HCT116 (cell line): ENCODE measurements around the gene HABP2. TPM values are rescaled to one million over a fixed set of nuclear protein-coding genes. Genes with fewer than 3 reads are reported as not detected.

Experiments used
- ATAC-seq: fragments of 200-7000 bp; cut with Tn5 transposase; 2 replicates; pipeline ENCODE4 v1.9.1; 2020; ENCODE audit warnings: mild to moderate bottlenecking, moderate library complexity
- BruUV-seq: library from RNA; stranded (reverse); fragments of 400-500 nt; replicated peaks from 2 replicates; lab custom pipeline; 2021; lab: Mats Ljungman, UMichigan
- CTCF ChIA-PET: fragments of 300-600 bp; sonication (Branson Sonifier 250); formaldehyde crosslinking; loops from one replicate; lab custom pipeline; 2021; ENCODE audit warnings: antibody characterized with exemption; lab: Charles Lee
- POLR2A ChIA-PET: fragments of 300-600, 350-600 bp; sonication (Branson Sonifier 250); formaldehyde crosslinking; loops from one replicate; lab custom pipeline; 2021; ENCODE audit warnings: antibody characterized with exemption; lab: Charles Lee
- RAD21 ChIA-PET, 2 experiments: fragments of 300-600 bp; sonication (Branson Sonifier 250); formaldehyde crosslinking; loops; one replicate each; lab custom pipeline; 2023; ENCODE audit warnings: low total read pairs in 2 of 2; ENCODE audit not compliant: uncharacterized antibody in 2 of 2, unreplicated experiment in 2 of 2, low non-redundant PET in 1 of 2; lab: Charles Lee
- DNase-seq: peaks from one replicate; pipeline ENCODE4 v3.0.0-alpha.2; 2010; ENCODE audit warnings: low read depth, low spot score
- H2AFZ ChIP-seq: fragments of 200-600 bp; shearing (Covaris generic), sonication (generic); 2 replicates; pipeline ENCODE4 v1.6.1; 2017; ENCODE audit warnings: low read depth, mixed run types, mixed read lengths, antibody characterized with exemption, low read length; ENCODE audit not compliant: poor library complexity, severe bottlenecking
- H3K27ac ChIP-seq: 2 replicates; pipeline ENCODE4 v1.5.1; 2012; ENCODE audit warnings: low read depth, low read length
- H3K27me3 ChIP-seq: fragments of 200-600 bp; sonication (generic); 2 replicates; pipeline ENCODE4 v1.6.1; 2016; ENCODE audit warnings: mixed run types, low read length, mixed read lengths; ENCODE audit not compliant: insufficient read depth
- H3K36me3 ChIP-seq, 2 experiments: fragments of 200-500 bp in 1 of 2; fragments of 200-600 bp in 1 of 2; sonication (Bioruptor generic) in 1 of 2; sonication (generic) in 1 of 2; 2 replicates each; pipeline versions ENCODE4 v1.5.1 to v1.6.1; 2014 to 2016; ENCODE audit warnings: low read length in 2 of 2, inconsistent platforms in 1 of 2, mixed read lengths in 1 of 2, mixed run types in 1 of 2; ENCODE audit not compliant: insufficient read depth in 2 of 2, control insufficient read depth in 1 of 2
- H3K4me1 ChIP-seq, 2 experiments: fragments of 200-600 bp in 1 of 2; sonication (generic) in 1 of 2; 2 replicates each; pipeline versions ENCODE4 v1.5.1 to v1.6.1; 2012 to 2017; ENCODE audit warnings: low read length in 2 of 2, inconsistent platforms in 1 of 2, mild to moderate bottlenecking in 1 of 2, mixed read lengths in 1 of 2, mixed run types in 1 of 2, moderate library complexity in 1 of 2; ENCODE audit not compliant: insufficient read depth in 2 of 2, control insufficient read depth in 1 of 2
- H3K4me2 ChIP-seq: fragments of 200-600 bp; sonication (generic); 2 replicates; pipeline ENCODE4 v1.6.1; 2017; ENCODE audit warnings: mixed run types, low read length, mixed read lengths
- H3K4me3 ChIP-seq, 2 experiments: fragments of 200-600 bp in 1 of 2; sonication (generic) in 1 of 2; replicated peaks in 1 of 2; 2 replicates each; pipeline ENCODE4 v1.5.1; 2011 to 2016; ENCODE audit warnings: low read length in 2 of 2, control low read depth in 1 of 2, low read depth in 1 of 2, mild to moderate bottlenecking in 1 of 2, mixed read lengths in 1 of 2, mixed run types in 1 of 2
- H3K79me2 ChIP-seq: fragments of 200-600 bp; sonication (generic); 2 replicates; pipeline ENCODE4 v1.6.1; 2017; ENCODE audit warnings: mild to moderate bottlenecking, mixed run types, low read length, moderate library complexity, mixed read lengths; ENCODE audit not compliant: insufficient read depth
- H3K9ac ChIP-seq: fragments of 200-600 bp; sonication (generic); 2 replicates; pipeline ENCODE4 v1.6.1; 2016; ENCODE audit warnings: low read length, mixed read lengths
- H3K9me2 ChIP-seq: fragments of 200-600 bp; sonication (generic), shearing (Covaris generic); 2 replicates; pipeline ENCODE4 v1.6.1; 2017; ENCODE audit warnings: mixed run types, mild to moderate bottlenecking, moderate library complexity; ENCODE audit not compliant: insufficient read depth
- H3K9me3 ChIP-seq, 2 experiments: fragments of 200-500 bp in 1 of 2; fragments of 200-600 bp in 1 of 2; sonication (Bioruptor generic) in 1 of 2; sonication (generic) in 1 of 2; 2 replicates each; pipeline ENCODE4 v1.6.1; 2014 to 2017; ENCODE audit warnings: low read length in 2 of 2, mixed read lengths in 2 of 2, inconsistent platforms in 1 of 2, low read depth in 1 of 2, mild to moderate bottlenecking in 1 of 2, mixed run types in 1 of 2, moderate library complexity in 1 of 2; ENCODE audit not compliant: control insufficient read depth in 1 of 2, insufficient read depth in 1 of 2
- H4K20me1 ChIP-seq: fragments of 200-600 bp; sonication (generic), shearing (Covaris generic); 2 replicates; pipeline ENCODE4 v1.6.1; 2017; ENCODE audit warnings: mixed run types, mild to moderate bottlenecking, moderate library complexity; ENCODE audit not compliant: insufficient read depth
- CBX3 ChIP-seq: IDR thresholded peaks from 2 replicates; pipeline ENCODE4 v1.6.1; 2012; ENCODE audit warnings: low read depth
- CEBPB ChIP-seq: IDR thresholded peaks from 2 replicates; pipeline ENCODE4 v1.6.1; 2012; ENCODE audit warnings: low read depth
- EGR1 ChIP-seq: IDR thresholded peaks from 2 replicates; pipeline ENCODE4 v1.6.1; 2012; ENCODE audit warnings: low read depth
- ELF1 ChIP-seq: IDR thresholded peaks from 2 replicates; pipeline ENCODE4 v1.6.1; 2012; ENCODE audit warnings: low read depth, borderline replicate concordance
- EZH2 ChIP-seq: fragments of 200-600 bp; sonication (generic); IDR thresholded peaks from 2 replicates; pipeline ENCODE4 v1.6.1; 2017; ENCODE audit warnings: antibody characterized with exemption, mixed run types
- EZH2phosphoT487 ChIP-seq: fragments of 200-600 bp; IDR thresholded peaks from 2 replicates; pipeline ENCODE4 v1.6.1; 2018; ENCODE audit warnings: antibody characterized with exemption, borderline replicate concordance
- JUND ChIP-seq: IDR thresholded peaks from 2 replicates; pipeline ENCODE4 v1.6.1; 2012
- MAX ChIP-seq: IDR thresholded peaks from 2 replicates; pipeline ENCODE4 v1.6.1; 2012
- POLR2AphosphoS5 ChIP-seq: IDR thresholded peaks from 2 replicates; pipeline ENCODE4 v1.6.1; 2011; ENCODE audit warnings: mild to moderate bottlenecking, low read depth, low read length, moderate library complexity
- SIN3A ChIP-seq: IDR thresholded peaks from 2 replicates; pipeline ENCODE4 v1.6.1; 2012; ENCODE audit warnings: low read depth
- SP1 ChIP-seq: IDR thresholded peaks from 2 replicates; pipeline ENCODE4 v1.6.1; 2012; ENCODE audit warnings: low read depth
- SRF ChIP-seq: IDR thresholded peaks from 2 replicates; pipeline ENCODE4 v1.6.1; 2012; ENCODE audit warnings: low read depth
- TCF7L2 ChIP-seq: IDR thresholded peaks from 2 replicates; pipeline ENCODE4 v1.7.0; 2011; ENCODE audit warnings: borderline replicate concordance, inconsistent platforms; ENCODE audit not compliant: insufficient read depth, insufficient read length; ENCODE audit errors: extremely low read depth
- YY1 ChIP-seq: IDR thresholded peaks from 2 replicates; pipeline ENCODE4 v1.6.1; 2011; ENCODE audit warnings: low read length, low read depth, moderate library complexity, mild to moderate bottlenecking; ENCODE audit not compliant: insufficient replicate concordance; ENCODE audit errors: extremely low read depth
- ZFX ChIP-seq: fragments of 450-650 bp; IDR thresholded peaks from 2 replicates; pipeline ENCODE4 v1.6.1; 2017
- ZNF274 ChIP-seq: fragments of 200-500 bp; sonication (Bioruptor generic); IDR thresholded peaks from 2 replicates; pipeline ENCODE4 v1.6.1; 2014; ENCODE audit warnings: mild to moderate bottlenecking, low read depth, low read length, inconsistent platforms
- intact Hi-C: fragments of 100-400 bp; cut with micrococcal nuclease; formaldehyde crosslinking; loops from 2 replicates; pipeline ENCODE4 v1.10.0; 2022
- total RNA-seq: library from RNA; stranded (reverse); gene quantifications from one replicate; pipeline ENCODE4 v1.2.1, GENCODE V29; 2021; ENCODE audit not compliant: unreplicated experiment
- TF ChIP-seq, protein P1 (sequence below): IDR thresholded peaks from 2 replicates; pipeline ENCODE4 v1.6.1; 2011; ENCODE audit warnings: mild to moderate bottlenecking, low read length, moderate library complexity; ENCODE audit not compliant: insufficient replicate concordance; ENCODE audit errors: extremely low read depth
- TF ChIP-seq, protein P2 (sequence below), 3 experiments: fragments of 200-600 bp in 1 of 3; sonication (generic) in 1 of 3; IDR thresholded peaks in 2 of 3; conservative IDR thresholded peaks in 1 of 3; 2 replicates each; pipeline ENCODE4 v1.5.1; 2012 to 2017; ENCODE audit warnings: low read depth in 2 of 3, low read length in 2 of 3, antibody characterized with exemption in 1 of 3, borderline replicate concordance in 1 of 3, control low read depth in 1 of 3, mild to moderate bottlenecking in 1 of 3, mixed read lengths in 1 of 3, mixed run types in 1 of 3, moderate library complexity in 1 of 3; ENCODE audit not compliant: insufficient read depth in 1 of 3
- TF ChIP-seq, protein P3 (sequence below): IDR thresholded peaks from 2 replicates; pipeline ENCODE4 v1.6.1; 2012
- TF ChIP-seq, protein P4 (sequence below): IDR thresholded peaks from 2 replicates; pipeline ENCODE4 v1.6.1; 2012; ENCODE audit warnings: low read depth

HABP2 gene
- total RNA-seq, 1 experiment from 2014 or later, result 0.20 TPM

DNA sequence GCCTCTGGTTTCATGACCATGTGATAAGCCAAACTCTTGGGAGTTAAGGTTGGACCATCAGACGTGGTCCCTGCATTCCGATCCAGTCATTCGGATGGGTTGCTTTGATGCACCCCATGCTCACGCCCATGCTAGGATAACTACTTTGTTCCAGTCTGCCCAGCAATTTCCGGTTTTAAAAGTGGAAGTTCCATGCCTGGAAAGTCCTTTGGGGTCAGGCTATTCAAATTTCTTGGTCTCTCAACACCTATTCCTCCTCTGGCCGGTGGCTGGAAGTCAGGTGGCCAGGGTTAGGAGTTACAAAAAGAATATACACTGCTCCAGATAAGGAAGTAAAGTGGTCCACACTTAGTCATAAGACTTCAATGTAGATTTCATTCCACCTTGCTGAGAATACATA is 37.7 kb upstream of the HABP2 start:
- no peak for ATAC-seq
- H3K27me3 ChIP-seq, result no peaks in the 10 kb centered on the region
- no peak for DNase-seq
- H3K9me3 ChIP-seq, result no peaks in the 10 kb centered on the region; a peak in 1 of 4 replicates
- no peaks in the 10 kb centered on the region for H3K79me2 ChIP-seq
- ChIA-PET CTCF (no interaction called here), POLR2A (no interaction called here), RAD21 (interaction anchor here in 1 of 2 experiments (0.7 kb wide), 1 partner anchor 60 kb away, joined by 3 read pairs; no protein-coding TSS in a partner anchor)
- H3K36me3 ChIP-seq, result no peaks in the 10 kb centered on the region
- BruUV-seq, result no TSS peak
- H4K20me1 ChIP-seq, result no peaks in the 10 kb centered on the region
- H2AFZ ChIP-seq, result no peak overlapping the region
- no peak overlapping the region for H3K4me3 ChIP-seq
- no peaks in the 10 kb centered on the region for H3K4me1 ChIP-seq
- TF ChIP-seq POLR2AphosphoS5, result no peak
- TF ChIP-seq CEBPB, result no peak
- no peak for TF ChIP-seq ELF1
- TF ChIP-seq SRF, result no peak
- TF ChIP-seq EGR1, result no peak
- no peak for TF ChIP-seq CBX3
- TF ChIP-seq, protein P1, sequence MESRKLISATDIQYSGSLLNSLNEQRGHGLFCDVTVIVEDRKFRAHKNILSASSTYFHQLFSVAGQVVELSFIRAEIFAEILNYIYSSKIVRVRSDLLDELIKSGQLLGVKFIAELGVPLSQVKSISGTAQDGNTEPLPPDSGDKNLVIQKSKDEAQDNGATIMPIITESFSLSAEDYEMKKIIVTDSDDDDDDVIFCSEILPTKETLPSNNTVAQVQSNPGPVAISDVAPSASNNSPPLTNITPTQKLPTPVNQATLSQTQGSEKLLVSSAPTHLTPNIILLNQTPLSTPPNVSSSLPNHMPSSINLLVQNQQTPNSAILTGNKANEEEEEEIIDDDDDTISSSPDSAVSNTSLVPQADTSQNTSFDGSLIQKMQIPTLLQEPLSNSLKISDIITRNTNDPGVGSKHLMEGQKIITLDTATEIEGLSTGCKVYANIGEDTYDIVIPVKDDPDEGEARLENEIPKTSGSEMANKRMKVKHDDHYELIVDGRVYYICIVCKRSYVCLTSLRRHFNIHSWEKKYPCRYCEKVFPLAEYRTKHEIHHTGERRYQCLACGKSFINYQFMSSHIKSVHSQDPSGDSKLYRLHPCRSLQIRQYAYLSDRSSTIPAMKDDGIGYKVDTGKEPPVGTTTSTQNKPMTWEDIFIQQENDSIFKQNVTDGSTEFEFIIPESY, result no peak
- no peak for TF ChIP-seq SP1
- TF ChIP-seq SIN3A, result no peak
- no peak for TF ChIP-seq EZH2phosphoT487
- TF ChIP-seq, protein P2, sequence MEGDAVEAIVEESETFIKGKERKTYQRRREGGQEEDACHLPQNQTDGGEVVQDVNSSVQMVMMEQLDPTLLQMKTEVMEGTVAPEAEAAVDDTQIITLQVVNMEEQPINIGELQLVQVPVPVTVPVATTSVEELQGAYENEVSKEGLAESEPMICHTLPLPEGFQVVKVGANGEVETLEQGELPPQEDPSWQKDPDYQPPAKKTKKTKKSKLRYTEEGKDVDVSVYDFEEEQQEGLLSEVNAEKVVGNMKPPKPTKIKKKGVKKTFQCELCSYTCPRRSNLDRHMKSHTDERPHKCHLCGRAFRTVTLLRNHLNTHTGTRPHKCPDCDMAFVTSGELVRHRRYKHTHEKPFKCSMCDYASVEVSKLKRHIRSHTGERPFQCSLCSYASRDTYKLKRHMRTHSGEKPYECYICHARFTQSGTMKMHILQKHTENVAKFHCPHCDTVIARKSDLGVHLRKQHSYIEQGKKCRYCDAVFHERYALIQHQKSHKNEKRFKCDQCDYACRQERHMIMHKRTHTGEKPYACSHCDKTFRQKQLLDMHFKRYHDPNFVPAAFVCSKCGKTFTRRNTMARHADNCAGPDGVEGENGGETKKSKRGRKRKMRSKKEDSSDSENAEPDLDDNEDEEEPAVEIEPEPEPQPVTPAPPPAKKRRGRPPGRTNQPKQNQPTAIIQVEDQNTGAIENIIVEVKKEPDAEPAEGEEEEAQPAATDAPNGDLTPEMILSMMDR (IDR thresholded peaks at IDR 0.05 in 2 of 3, conservative IDR thresholded peaks at IDR 0.05 in 1 of 3; ENCODE audit: borderline replicate concordance in 1 of 3, insufficient read depth in 1 of 3, low read depth in 2 of 3, low read length in 2 of 3), result no peak
- TF ChIP-seq ZNF274, result no peak
- no peak for TF ChIP-seq JUND
- TF ChIP-seq MAX, result no peak
- TF ChIP-seq ZFX, result no peak
- no peak for TF ChIP-seq YY1
- TF ChIP-seq EZH2, result no peak
- TF ChIP-seq, protein P3, sequence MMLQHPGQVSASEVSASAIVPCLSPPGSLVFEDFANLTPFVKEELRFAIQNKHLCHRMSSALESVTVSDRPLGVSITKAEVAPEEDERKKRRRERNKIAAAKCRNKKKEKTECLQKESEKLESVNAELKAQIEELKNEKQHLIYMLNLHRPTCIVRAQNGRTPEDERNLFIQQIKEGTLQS, result no peak
- no peak for TF ChIP-seq TCF7L2
- TF ChIP-seq, protein P4, sequence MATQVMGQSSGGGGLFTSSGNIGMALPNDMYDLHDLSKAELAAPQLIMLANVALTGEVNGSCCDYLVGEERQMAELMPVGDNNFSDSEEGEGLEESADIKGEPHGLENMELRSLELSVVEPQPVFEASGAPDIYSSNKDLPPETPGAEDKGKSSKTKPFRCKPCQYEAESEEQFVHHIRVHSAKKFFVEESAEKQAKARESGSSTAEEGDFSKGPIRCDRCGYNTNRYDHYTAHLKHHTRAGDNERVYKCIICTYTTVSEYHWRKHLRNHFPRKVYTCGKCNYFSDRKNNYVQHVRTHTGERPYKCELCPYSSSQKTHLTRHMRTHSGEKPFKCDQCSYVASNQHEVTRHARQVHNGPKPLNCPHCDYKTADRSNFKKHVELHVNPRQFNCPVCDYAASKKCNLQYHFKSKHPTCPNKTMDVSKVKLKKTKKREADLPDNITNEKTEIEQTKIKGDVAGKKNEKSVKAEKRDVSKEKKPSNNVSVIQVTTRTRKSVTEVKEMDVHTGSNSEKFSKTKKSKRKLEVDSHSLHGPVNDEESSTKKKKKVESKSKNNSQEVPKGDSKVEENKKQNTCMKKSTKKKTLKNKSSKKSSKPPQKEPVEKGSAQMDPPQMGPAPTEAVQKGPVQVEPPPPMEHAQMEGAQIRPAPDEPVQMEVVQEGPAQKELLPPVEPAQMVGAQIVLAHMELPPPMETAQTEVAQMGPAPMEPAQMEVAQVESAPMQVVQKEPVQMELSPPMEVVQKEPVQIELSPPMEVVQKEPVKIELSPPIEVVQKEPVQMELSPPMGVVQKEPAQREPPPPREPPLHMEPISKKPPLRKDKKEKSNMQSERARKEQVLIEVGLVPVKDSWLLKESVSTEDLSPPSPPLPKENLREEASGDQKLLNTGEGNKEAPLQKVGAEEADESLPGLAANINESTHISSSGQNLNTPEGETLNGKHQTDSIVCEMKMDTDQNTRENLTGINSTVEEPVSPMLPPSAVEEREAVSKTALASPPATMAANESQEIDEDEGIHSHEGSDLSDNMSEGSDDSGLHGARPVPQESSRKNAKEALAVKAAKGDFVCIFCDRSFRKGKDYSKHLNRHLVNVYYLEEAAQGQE, result no peak
- no peak overlapping the region for H3K27ac ChIP-seq
- H3K9me2 ChIP-seq, result no peaks in the 10 kb centered on the region
- no peak overlapping the region for H3K9ac ChIP-seq
- no peak overlapping the region for H3K4me2 ChIP-seq
- intact Hi-C loops, result no loop called here
